Neural cell (in vitro differentiated cells): ENCODE results near the gene PTCD2. TPM values are rescaled to one million over a fixed set of nuclear protein-coding genes. Genes with fewer than 3 reads are reported as not detected.

Experiments
- H2AFZ ChIP-seq: fragments of 200-600, 300-800 bp; sonication (generic), shearing (Covaris generic); 2 replicates; pipeline ENCODE4 v1.6.0; 2014; ENCODE audit warnings: low read depth, mild to moderate bottlenecking, antibody characterized with exemption, low read length, moderate library complexity
- H3F3A ChIP-seq: fragments of 200-600 bp; shearing (Covaris generic); 2 replicates; pipeline ENCODE4 v1.6.1; 2016; ENCODE audit warnings: mild to moderate bottlenecking, moderate library complexity, mixed read lengths, antibody characterized with exemption, low read length; ENCODE audit not compliant: insufficient read depth, poor library complexity, severe bottlenecking
- H3K27ac ChIP-seq: fragments of 200-600, 300-800 bp; sonication (generic), shearing (Covaris generic); 2 replicates; pipeline ENCODE4 v1.5.1; 2014; ENCODE audit warnings: mild to moderate bottlenecking, low read length, moderate library complexity
- H3K27me3 ChIP-seq: fragments of 300-800, 200-600 bp; sonication (generic), shearing (Covaris generic); 2 replicates; pipeline ENCODE4 v1.6.0; 2014; ENCODE audit warnings: mild to moderate bottlenecking, low read depth, low read length, moderate library complexity; ENCODE audit not compliant: insufficient read depth
- H3K36me3 ChIP-seq: fragments of 300-800, 200-600 bp; sonication (generic), shearing (Covaris generic); 2 replicates; pipeline ENCODE4 v1.5.1; 2014; ENCODE audit warnings: mild to moderate bottlenecking, antibody characterized with exemption, low read length, moderate library complexity; ENCODE audit not compliant: insufficient read depth
- H3K4me2 ChIP-seq: fragments of 300-800, 200-600 bp; sonication (generic), shearing (Covaris generic); 2 replicates; pipeline ENCODE4 v1.6.0; 2014; ENCODE audit warnings: mild to moderate bottlenecking, low read length
- H3K4me3 ChIP-seq: fragments of 300-800, 200-600 bp; sonication (generic), shearing (Covaris generic); 2 replicates; pipeline ENCODE4 v1.5.1; 2014; ENCODE audit warnings: mild to moderate bottlenecking, low read length, moderate library complexity
- H3K79me2 ChIP-seq: fragments of 200-600 bp; shearing (Covaris generic); replicated peaks from 2 replicates; pipeline ENCODE4 v1.6.0; 2014; ENCODE audit warnings: mild to moderate bottlenecking, low read length, moderate library complexity; ENCODE audit not compliant: insufficient read depth
- H3K9ac ChIP-seq: fragments of 300-800, 200-600 bp; sonication (generic), shearing (Covaris generic); 2 replicates; pipeline ENCODE4 v1.6.1; 2016; ENCODE audit warnings: mild to moderate bottlenecking, low read length, mixed read lengths
- H3K9me2 ChIP-seq: fragments of 200-600 bp; shearing (Covaris generic); 2 replicates; pipeline ENCODE4 v1.6.1; 2016; ENCODE audit warnings: mild to moderate bottlenecking, low read length, mixed read lengths; ENCODE audit not compliant: insufficient read depth
- H3K9me3 ChIP-seq: fragments of 200-600, 300-800 bp; sonication (generic), shearing (Covaris generic); 2 replicates; pipeline ENCODE4 v1.6.1; 2016; ENCODE audit warnings: mild to moderate bottlenecking, mixed run types, low read length, moderate library complexity, mixed read lengths
- H4K20me1 ChIP-seq: fragments of 200-600 bp; shearing (Covaris generic); 2 replicates; pipeline ENCODE4 v1.6.1; 2016; ENCODE audit warnings: mild to moderate bottlenecking, mixed run types; ENCODE audit not compliant: insufficient read depth
- EP300 ChIP-seq: fragments of 450-650 bp; conservative IDR thresholded peaks from 2 replicates; pipeline ENCODE4 v1.6.1; 2014; ENCODE audit warnings: antibody characterized with exemption, mild to moderate bottlenecking, moderate library complexity; ENCODE audit not compliant: poor library complexity, severe bottlenecking
- EZH2 ChIP-seq: fragments of 200-600, 300-800 bp; shearing (Covaris generic), sonication (generic); IDR thresholded peaks from 2 replicates; pipeline ENCODE4 v1.6.1; 2014; ENCODE audit warnings: antibody characterized with exemption, low read length, borderline replicate concordance, mild to moderate bottlenecking; ENCODE audit not compliant: insufficient read depth, poor library complexity, severe bottlenecking
- MXI1 ChIP-seq: fragments of 450-650 bp; conservative IDR thresholded peaks from 2 replicates; pipeline ENCODE4 v1.6.1; 2014; ENCODE audit warnings: antibody characterized with exemption, mild to moderate bottlenecking; ENCODE audit not compliant: poor library complexity, severe bottlenecking
- POLR2AphosphoS5 ChIP-seq: IDR thresholded peaks from 2 replicates; pipeline ENCODE4 v1.6.1; 2012
- RAD21 ChIP-seq: fragments of 450-650 bp; conservative IDR thresholded peaks from 2 replicates; pipeline ENCODE4 v1.6.1; 2014; ENCODE audit warnings: antibody characterized with exemption, mild to moderate bottlenecking, moderate library complexity
- REST ChIP-seq: IDR thresholded peaks from 2 replicates; pipeline ENCODE4 v1.6.1; 2012; ENCODE audit warnings: borderline replicate concordance
- SMC3 ChIP-seq: fragments of 450-650 bp; conservative IDR thresholded peaks from 2 replicates; pipeline ENCODE4 v1.6.1; 2014; ENCODE audit warnings: antibody characterized with exemption, mild to moderate bottlenecking, moderate library complexity; ENCODE audit not compliant: poor library complexity
- TAF1 ChIP-seq: IDR thresholded peaks from 2 replicates; pipeline ENCODE4 v1.6.1; 2012; ENCODE audit warnings: low read depth
- polyA plus RNA-seq: library from polyadenylated mRNA; depleted of rRNA; stranded (reverse); fragments of >200 nt; gene quantifications from 2 replicates; pipeline ENCODE4 v1.2.3, GENCODE V29; 2014
- TF ChIP-seq, protein P1 (sequence below): fragments of 450-650 bp; IDR thresholded peaks from 2 replicates; pipeline ENCODE4 v1.5.1; 2014; ENCODE audit warnings: antibody characterized with exemption, mild to moderate bottlenecking, moderate library complexity; ENCODE audit not compliant: poor library complexity, severe bottlenecking

The PTCD2 gene
- polyA plus RNA-seq, 1 donor from 2014 or later: 4.4 TPM

DNA sequence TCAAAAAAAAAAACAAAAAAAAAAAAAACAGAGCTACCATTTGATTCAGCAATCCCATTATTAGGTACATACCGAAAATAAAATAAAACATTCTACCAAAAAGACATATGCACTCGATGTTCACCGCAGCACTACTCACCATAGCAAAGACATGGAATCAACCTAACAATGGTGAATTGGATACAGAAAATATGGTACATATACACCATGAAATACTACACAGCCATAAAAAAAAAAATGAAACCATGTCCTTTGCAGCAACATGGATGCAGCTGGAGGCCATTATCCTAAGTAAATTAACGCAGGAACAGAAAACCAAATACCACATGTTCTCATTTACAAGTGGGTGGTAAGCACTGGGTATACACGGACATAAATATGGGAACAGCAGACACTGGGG lies 21.5 kb upstream of the PTCD2 start:
- Histone ChIP-seq H3K27me3 (no peaks in the 10 kb centered on the region), H3K4me2 (no peak overlapping the region), H3K9ac (no peak overlapping the region), H3K9me2 (no peaks in the 10 kb centered on the region), H3K27ac (no peak overlapping the region), H4K20me1 (no peaks in the 10 kb centered on the region), H3K4me3 (no peak overlapping the region), H3K36me3 (no peaks in the 10 kb centered on the region), H3K79me2 (peaks cover 4% of the 10 kb centered on the region), H2AFZ (no peak overlapping the region), H3K9me3 (no peaks in the 10 kb centered on the region), H3F3A (no peaks in the 10 kb centered on the region)
- TF ChIP-seq EP300: no peak
- no peak for TF ChIP-seq REST
- TF ChIP-seq MXI1: no peak

DNA sequence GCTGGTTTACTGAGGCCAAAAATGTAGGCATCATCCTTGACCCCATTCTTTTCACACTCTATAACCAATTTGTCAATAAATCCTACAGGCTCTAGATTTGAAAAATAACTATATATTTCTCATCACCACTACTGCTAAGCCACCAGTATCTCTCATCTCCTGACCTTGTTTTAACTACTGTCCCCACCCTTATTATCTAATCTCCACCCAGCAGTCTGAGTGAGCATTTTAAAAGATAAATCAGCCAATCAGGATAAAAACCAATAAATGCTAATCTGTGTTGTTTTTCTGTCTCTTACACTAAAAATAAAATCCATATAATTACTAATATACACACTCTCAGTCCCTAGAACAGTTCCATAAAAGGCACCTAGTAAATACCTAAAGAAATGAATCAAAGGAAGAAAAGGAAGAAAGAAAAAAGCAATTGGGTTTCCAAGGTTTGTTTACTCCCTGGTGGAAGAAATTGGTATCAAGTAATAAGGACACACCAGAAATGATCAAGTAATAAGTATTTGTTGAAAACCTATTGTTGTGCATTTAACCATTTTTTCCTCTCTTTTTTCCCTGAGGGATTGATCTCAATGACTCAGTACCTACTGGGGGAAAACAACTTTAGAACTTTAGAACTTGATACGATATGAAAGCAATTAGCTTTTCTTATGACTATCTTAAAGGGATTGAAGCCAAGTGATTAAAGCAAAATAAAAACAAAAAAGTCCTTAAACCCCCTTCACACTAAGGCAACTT lies 19.4 kb upstream of the PTCD2 start:
- H3K9me3 ChIP-seq: no peaks in the 10 kb centered on the region
- no peak overlapping the region for H3K9ac ChIP-seq
- no peaks in the 10 kb centered on the region for H3K9me2 ChIP-seq
- TF ChIP-seq REST (no peak), RAD21 (no peak), POLR2AphosphoS5 (no peak), EP300 (no peak), TAF1 (no peak), MXI1 (no peak), SMC3 (no peak), EZH2 (no peak)
- TF ChIP-seq, protein P1, sequence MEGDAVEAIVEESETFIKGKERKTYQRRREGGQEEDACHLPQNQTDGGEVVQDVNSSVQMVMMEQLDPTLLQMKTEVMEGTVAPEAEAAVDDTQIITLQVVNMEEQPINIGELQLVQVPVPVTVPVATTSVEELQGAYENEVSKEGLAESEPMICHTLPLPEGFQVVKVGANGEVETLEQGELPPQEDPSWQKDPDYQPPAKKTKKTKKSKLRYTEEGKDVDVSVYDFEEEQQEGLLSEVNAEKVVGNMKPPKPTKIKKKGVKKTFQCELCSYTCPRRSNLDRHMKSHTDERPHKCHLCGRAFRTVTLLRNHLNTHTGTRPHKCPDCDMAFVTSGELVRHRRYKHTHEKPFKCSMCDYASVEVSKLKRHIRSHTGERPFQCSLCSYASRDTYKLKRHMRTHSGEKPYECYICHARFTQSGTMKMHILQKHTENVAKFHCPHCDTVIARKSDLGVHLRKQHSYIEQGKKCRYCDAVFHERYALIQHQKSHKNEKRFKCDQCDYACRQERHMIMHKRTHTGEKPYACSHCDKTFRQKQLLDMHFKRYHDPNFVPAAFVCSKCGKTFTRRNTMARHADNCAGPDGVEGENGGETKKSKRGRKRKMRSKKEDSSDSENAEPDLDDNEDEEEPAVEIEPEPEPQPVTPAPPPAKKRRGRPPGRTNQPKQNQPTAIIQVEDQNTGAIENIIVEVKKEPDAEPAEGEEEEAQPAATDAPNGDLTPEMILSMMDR: no peak
- H3K27me3 ChIP-seq: no peaks in the 10 kb centered on the region
- H3K4me2 ChIP-seq: no peak overlapping the region
- H2AFZ ChIP-seq: no peak overlapping the region
- no peaks in the 10 kb centered on the region for H3K36me3 ChIP-seq
- no peak overlapping the region for H3K27ac ChIP-seq
- H3K79me2 ChIP-seq: peaks cover 10% of the 10 kb centered on the region
- H3K4me3 ChIP-seq: no peak overlapping the region
- no peaks in the 10 kb centered on the region for H3F3A ChIP-seq
- H4K20me1 ChIP-seq: no peaks in the 10 kb centered on the region
